Coronary artery (tissue), 2 donors: ENCODE results near the gene TNFRSF25.

Source experiments
- DNase-seq: peaks from one replicate; pipeline ENCODE4 v3.0.0-alpha.2; 2017; ENCODE audit warnings: low spot score
- H3K27ac ChIP-seq, 2 donors: fragments of 200-600 bp; sonication (generic); one replicate each; pipeline ENCODE4 v1.5.1; 2016 to 2019
- H3K4me3 ChIP-seq: fragments of 200-600 bp; sonication (generic); 2 replicates; pipeline ENCODE4 v1.5.1; 2016; ENCODE audit warnings: mild to moderate bottlenecking, moderate library complexity
- TF ChIP-seq, protein P1 (sequence below): fragments of 200-600 bp; sonication (generic); IDR thresholded peaks from one replicate; pipeline ENCODE4 v1.5.1; 2019; ENCODE audit warnings: antibody characterized with exemption

Gene TNFRSF25

DNA sequence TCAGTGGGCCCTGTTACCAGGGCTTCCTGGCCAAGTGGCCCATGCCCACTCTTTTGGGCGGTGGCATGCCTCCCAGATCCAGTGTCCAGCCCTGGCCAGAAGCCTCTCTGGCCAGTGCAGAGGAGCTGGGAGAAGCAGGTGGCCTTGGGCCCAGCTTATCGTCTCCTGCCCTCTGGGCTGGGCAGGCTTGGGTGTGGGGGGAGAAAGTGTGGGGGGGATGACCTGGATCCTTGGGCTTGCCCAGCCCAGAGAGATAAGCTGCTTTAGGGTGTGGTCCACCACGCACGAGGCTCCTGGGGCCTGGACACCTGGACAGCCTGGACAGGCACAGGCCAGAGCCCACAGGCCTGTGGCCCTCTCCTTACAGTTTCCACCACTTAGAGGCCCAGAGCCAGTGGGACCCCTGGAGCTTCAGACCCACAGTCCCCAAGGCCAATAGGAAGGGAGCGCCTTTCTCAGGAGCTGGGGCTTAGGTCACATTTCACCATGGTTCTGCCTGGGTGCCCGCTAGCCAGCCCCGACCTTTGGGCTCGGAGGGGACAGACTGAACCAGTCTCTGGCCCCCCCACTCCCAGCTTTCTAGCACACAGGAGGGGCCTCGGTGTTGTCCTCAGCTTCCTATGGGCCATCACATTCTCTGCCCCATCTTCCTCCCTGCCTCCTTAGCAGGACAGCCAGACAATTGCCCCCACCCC, 39.5 kb downstream of the TNFRSF25 start:
- no peak for DNase-seq
- Histone ChIP-seq H3K4me3 (no peak overlapping the region), H3K27ac (no peak overlapping the region)
- TF ChIP-seq, protein P1, sequence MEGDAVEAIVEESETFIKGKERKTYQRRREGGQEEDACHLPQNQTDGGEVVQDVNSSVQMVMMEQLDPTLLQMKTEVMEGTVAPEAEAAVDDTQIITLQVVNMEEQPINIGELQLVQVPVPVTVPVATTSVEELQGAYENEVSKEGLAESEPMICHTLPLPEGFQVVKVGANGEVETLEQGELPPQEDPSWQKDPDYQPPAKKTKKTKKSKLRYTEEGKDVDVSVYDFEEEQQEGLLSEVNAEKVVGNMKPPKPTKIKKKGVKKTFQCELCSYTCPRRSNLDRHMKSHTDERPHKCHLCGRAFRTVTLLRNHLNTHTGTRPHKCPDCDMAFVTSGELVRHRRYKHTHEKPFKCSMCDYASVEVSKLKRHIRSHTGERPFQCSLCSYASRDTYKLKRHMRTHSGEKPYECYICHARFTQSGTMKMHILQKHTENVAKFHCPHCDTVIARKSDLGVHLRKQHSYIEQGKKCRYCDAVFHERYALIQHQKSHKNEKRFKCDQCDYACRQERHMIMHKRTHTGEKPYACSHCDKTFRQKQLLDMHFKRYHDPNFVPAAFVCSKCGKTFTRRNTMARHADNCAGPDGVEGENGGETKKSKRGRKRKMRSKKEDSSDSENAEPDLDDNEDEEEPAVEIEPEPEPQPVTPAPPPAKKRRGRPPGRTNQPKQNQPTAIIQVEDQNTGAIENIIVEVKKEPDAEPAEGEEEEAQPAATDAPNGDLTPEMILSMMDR: no peak

DNA sequence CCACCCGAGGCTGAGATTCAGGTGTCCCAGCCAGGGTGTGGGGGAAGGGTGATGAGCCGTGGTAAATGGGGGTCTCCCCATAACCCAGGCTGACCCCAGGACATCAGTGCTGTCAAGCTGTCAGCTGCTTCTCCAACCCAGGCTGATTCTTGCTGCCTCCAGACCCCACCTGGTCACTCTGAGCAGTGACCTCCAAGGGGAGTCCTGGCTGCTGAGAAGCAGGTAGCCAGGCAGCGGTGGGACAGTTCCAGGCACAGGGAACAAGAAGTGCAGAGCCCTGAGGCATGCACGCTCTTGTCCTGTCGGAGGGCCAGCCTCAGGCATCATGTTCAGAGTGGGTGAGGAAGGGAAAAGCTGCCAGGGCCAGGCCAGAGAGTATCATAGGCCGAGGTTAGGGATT, 40.3 kb downstream of the TNFRSF25 start:
- DNase-seq: no peak
- H3K4me3 ChIP-seq: no peak overlapping the region
- TF ChIP-seq, protein P1: no peak
- H3K27ac ChIP-seq: no peak overlapping the region

DNA sequence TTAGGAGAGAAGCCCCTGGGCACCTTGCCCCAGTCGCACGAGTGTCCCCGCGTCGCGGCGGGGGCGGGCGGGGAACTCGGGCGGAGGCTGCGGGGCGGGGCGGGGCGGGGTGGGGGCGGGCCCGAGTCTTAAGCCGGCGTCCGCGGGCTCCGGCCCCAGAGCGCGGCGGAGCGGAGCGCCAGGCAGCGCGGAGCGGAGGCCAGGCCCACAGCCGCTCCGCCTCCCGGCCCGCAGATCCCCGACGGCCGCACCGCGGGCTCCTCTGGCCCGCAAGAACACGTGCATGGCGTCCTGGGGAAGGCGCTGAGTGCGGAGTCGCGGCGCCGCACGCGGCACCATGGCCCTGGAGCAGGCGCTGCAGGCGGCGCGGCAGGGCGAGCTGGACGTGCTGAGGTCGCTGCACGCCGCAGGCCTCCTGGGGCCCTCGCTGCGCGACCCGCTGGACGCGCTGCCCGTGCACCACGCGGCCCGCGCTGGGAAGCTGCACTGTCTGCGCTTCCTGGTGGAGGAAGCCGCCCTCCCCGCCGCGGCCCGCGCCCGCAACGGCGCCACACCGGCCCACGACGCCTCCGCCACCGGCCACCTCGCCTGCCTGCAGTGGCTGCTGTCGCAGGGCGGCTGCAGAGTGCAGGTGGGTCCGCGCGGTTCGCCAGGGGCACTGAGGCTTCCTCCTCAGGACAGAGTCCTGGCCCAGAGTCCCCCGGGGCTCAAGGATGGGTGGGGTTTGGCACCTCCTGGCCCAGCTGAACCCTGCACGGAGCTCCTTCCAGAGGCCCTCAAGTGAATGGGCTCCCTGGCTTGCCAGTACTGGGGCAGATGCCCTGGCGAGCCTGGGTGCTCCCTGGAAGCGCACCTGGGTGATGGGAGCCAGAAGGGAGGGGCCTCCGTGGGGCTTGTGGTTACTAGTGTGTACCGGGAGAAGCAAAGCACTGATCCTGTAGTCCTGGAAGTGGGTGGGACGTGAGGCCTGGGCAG, 41.1 kb downstream of the TNFRSF25 start, which contains the start of gene ESPN:
ESPN (plus strand) TSS at position 158 of the 975 bp plus-strand sequence; CDS start at position 338, 180 bp downstream.
- peak within 1 kb of the TSS; percentile 51 for H3K4me3 ChIP-seq
- TF ChIP-seq, protein P1: no peak
- DNase-seq: no peak
- H3K27ac ChIP-seq: no peak within 1 kb of the TSS

DNA sequence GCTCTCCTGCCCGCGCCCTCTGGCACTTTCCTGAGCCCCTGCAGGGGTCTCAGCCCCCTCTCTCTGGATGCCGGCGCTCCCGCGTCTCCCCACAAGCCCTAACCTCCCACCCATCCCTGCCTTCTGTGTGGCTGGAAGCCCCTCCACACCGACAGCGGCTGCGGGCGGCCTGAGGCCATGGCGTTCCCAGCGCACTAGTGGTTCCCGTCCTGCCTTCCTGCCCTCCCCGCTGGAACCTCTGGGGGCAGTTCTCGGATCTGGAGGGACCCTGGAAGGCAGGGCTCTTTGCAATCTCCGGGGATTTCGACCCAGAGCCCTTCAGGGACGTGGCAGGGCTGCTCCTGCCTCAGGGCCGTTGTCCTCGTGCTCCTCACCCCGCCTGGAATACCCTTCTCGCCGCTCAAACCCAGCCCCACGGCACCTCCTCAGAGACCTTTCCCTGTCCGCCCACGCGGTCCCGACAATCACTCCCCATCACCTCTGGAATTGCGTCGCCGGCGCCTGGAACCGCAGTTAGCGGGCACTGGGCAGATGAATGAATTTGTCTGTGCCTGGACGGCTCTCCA, 41.9 kb downstream of the TNFRSF25 start:
- no peak for DNase-seq
- Histone ChIP-seq H3K27ac (no peak overlapping the region), H3K4me3 (peak overlapping the region; percentile 51)
- TF ChIP-seq, protein P1: no peak

DNA sequence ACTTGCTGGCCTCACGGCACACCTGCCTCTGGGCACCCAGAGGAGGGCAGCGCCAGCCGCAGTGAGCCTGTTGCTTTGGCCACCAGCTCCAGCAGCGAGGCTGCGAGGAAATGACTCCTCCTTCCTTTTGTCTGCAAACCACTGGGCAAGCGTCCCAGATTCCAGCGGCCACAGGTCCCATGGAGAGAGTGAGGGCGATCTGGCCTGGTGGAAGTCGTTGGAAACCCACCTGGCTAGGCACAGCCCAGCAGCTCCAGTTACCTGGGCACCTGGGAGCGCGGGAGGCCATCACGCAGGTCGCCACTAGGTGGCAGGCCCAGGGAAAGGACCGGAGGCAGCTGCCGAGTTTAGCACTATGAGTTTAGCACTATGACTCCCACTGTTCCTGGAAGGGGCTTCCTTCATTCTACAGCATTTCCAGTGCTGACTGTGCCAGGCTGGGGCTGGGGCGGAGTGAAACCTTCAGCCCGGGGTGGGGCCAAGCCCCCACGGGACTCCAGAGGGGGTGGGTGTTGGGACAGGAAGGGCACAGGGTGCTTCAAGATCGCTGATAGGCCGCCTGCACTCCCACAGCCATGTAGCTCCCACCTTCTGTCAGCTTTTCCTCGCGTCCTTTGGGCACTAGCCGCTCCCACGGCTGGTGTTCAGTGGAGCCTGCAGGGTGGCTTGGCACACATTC, 42.5 kb downstream of the TNFRSF25 start:
- DNase-seq: no peak
- H3K4me3 ChIP-seq: peak overlapping the region; percentile 51
- TF ChIP-seq, protein P1: no peak
- H3K27ac ChIP-seq: no peak overlapping the region

DNA sequence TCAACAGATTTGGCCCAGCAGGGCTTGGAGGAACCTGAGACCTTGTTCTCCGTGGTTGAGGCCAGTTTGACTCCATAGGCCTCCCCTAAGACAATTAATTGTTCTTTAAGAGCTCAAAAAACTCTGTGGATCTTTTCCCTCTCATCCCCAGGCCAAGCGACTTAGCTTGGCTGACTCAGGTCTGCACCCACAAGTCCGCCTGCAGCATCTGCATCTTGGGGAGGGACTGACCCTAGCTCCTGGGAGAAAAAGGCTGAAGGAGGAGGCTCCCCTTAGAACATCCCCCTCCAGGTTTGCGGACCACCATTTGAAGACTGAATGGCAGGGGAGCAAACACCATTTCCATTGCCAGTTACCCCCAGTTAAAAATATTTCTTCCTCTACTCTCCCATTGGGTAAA, 44.7 kb downstream of the TNFRSF25 start:
- TF ChIP-seq, protein P1: no peak
- no peak overlapping the region for H3K27ac ChIP-seq
- no peak overlapping the region for H3K4me3 ChIP-seq
- no peak for DNase-seq
